CD4-positive, alpha-beta T cell treated with Interleukin-1 beta for 1 hour (primary cell): Measurements from ENCODE around the gene TXNRD2.
"Not testable (repeated sequence)": the region's sequence is repeated elsewhere in the genome, so short reads cannot be mapped to it uniquely, and the experiment has no call there.

Source experiments
- DNase-seq, 2 donors: peaks; one replicate each; pipeline ENCODE4 v3.0.0-alpha.2; 2020 to 2022

Gene TXNRD2

GRCh38 chr22:19919701-19920363 is 21.8 kb downstream of the TXNRD2 start:
- DNase-seq: no peak

DNA sequence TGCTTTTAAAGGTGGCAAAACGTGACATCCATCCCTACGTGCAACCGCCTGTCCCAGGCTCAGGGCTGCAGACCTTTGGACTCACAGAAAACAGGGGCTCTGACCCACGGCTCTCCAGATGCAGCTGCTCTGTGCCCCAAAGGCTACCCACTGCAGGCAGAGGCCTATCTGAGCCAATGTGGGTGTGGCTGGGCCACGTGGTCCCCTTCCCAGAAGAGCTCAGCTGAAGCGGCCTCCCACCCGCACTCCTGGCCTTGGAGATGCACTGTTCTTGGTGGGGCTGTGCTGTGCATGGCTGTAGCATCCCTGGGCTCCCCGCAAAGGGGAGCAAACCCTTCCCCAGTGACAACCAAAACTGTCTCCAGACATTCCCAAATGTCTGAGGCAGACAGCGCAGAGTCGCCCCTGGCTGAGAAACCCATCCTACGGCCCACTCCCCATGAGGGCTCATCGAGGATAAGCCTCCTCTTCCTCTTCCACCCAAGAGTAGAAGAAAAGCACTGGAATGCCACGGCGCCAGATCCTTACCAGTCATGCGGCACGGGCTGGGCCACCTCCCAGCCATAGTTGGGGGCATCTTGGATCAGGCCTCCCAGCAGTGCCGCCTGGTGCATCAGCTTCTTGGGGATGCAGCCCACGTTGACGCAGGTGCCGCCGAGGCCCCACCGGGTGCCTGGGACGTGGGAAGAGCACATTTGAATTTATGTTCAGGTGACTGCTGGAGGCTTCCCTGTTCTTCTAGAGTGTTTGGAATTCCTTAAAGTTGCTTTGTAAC is 23.1 kb downstream of the TXNRD2 start:
- DNase-seq: no peak

GRCh38 chr22:19917389-19918138 is 24.1 kb downstream of the TXNRD2 start:
- no peak for DNase-seq

DNA sequence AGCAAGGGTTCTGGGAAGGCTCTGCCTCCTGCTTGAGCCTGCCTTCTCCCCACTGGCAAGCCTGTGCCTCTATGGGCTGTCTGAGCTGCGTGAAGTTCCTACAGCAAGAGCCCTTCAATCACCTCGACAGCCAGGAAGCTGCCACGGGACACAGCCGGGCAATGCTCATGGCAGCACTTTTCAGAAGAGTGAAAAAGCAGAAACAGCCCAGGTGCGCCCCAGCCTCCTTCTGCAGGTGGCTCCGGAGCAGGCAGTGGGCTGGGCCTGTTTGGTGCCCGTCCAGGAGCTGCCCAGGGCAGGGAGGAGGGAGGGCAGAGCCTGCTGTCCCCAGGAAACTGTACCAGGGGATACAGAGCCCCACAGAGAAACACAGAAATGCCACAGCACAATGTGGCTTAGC is 24.7 kb downstream of the TXNRD2 start:
- no peak for DNase-seq

- DNase-seq: no peak
Measured at GRCh38 chr22:19916006-19916405, 25.6 kb downstream of the TXNRD2 start.

GRCh38 chr22:19915287-19915954 is 26.2 kb downstream of the TXNRD2 start:
- DNase-seq: no peak

DNA sequence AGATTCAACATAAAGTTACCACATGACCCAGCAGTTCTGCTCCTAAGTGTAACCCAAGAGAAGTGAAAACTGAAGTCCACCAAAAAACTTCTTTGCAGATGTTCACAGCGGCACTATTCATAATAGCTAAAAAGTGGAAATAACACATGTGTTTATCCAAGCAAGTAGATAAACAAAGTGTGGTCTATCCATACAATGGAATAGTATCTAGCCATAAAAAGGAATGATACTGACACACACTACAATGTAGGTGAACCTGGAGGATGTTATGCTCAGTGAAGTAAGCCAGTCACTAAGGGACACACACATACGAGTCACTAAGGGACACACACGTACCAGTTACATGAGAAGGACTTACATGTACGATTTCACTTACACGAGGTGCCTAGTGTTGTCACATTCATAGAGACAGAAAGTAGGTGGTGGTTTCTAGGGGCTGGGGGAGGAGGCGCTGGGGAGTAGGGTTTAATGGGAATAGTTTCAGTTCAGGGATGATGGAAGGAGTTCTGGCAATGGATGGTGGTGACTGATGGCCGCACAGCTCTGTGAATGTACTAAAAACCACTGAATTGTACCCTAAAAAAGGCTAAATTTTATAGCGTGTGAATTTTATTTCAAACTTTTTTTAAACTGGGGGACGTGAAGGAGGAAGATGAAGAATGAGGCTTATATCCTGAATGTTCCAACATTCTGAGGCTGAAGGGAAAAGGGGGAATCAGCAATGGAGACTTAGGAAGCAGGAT is 27.2 kb downstream of the TXNRD2 start:
- DNase-seq: no peak

DNA sequence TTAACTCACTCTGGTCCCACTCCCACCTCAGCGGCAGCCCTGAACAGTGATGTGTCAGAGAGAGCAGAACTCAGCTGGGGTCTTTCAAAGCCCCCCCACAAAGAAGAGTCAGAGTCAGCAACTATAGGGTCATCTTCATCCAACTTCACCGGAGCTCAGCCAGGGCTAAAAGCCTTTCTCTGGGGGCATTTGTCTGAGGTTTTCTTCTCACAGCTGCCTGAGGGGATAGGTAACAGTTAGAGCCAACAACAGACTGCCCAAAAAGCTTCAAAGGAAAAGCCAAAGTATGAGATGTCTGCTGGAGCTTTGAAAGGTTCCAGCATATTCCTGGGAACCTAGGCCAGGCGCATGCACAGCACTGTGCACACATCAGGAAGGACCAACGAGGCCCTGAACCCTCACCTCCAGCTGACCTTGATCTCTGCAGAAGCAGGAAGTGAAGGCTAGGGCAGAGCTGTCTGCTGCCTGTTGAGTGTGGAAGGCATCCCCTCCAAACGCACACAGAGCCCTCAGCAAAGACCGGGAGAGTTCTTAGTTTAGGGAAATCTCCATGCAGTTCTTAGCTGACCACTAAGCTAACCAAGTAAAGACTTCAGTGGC is 28.2 kb downstream of the TXNRD2 start:
- DNase-seq: no peak

DNA sequence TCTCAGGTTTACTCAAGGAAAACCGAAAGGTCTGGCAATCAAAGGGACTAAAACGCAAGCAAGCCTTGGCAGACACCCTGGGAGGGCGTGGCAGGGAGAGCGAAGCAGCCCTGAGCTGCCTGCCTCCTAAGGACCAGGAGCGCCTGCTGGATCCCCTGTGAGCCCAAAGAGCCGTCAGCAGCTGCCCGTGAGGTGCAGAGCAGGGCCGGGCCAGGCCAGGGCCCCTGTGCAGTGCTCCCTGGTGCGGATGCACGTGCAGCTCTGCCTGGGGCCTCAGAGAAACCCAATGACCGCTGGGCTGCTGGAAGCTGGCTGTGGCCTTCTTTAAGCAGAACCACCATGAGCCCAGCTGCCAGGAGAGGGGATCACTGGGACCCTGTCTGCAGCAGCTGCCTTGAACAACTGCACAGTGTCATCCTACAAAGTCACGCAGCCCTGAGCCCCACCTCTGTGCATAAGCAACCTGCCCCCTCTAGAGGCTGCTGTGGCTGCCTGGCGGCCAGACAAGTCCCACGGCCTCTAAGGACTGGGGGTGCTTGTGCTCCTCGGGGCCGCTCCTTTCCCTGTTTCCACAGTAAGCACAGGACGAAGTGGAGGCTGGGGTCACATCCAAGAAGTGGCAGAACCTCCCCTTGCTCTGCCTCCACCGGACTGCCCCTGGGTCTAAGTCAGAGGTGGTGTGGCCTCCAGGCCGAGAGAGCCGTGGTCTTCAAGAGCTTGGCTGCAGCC is 29.2 kb downstream of the TXNRD2 start:
- DNase-seq: no peak

- DNase-seq: no peak
Measured at GRCh38 chr22:19911540-19912270, 29.9 kb downstream of the TXNRD2 start.

- DNase-seq: no peak
Measured at GRCh38 chr22:19910180-19910744, 31.4 kb downstream of the TXNRD2 start.

- peak; percentile 77 to 81 for DNase-seq
Measured at GRCh38 chr22:19909350-19910179, 32.1 kb downstream of the TXNRD2 start.

GRCh38 chr22:19907902-19908301 is 33.7 kb downstream of the TXNRD2 start:
- DNase-seq: not testable (repeated sequence)

- not testable (repeated sequence) for DNase-seq
Measured at GRCh38 chr22:19906864-19907263, 34.8 kb downstream of the TXNRD2 start.

DNA sequence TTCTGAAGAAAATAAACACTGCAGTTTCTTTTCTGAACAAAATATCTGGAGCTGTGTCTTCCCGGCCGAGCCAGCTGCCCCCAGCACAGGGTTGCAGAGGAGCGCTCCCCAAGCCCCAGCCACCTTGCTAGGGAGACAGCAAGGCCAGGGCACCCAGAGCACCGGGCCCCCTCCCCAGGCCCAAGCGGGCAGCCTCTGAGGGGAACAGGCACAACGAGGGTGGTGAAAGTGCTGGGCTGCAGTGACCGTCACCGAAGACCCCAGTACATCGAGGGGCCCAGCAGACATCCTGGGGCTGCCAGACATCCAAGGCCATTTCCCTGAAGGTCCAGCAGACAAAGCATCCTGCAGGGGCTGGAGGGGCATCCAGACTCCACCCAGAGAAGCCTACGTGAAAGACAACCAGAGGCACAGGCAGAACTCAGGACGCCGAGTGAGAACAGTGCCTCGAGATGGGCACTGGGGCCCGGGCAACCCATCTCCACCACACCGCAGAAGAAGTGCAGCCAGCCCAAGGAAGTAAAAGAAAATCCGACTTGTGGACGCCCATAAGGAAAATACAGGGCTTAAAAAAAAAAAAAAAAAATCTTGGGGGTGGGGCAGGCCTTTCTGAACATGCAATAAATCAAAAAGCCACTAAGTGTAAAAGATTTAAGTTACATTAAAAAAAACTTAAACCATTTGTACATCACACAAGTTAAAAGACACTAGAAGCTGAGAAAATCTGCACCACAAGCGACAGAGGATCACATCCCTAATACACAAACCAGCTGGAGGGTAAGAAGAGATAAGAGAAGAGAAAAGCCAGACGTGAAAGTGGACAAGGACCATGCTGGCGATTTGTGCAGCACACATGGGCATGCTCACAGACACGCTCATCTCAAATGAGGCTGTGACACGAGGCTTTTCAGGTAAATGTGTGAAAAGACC is 36.0 kb downstream of the TXNRD2 start:
- no peak for DNase-seq

DNA sequence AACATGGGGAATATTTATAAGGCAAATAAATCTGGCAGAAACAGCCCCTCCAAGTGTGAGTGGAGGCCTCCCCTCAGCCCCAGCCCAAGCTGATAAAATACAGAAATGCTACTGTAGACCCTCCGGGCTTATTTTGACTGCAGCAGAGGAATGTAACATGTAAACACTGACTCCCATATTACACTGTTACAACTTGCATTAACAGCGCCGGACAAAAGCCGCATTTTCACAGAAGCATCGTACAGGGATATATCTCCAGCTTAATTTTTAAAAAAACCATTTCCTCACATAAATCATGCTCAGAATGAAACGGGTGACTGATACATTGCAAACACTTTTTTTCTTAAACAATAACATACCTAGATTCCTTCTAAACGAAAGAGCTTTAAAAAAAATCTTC is 36.7 kb downstream of the TXNRD2 start:
- DNase-seq: no peak

DNA sequence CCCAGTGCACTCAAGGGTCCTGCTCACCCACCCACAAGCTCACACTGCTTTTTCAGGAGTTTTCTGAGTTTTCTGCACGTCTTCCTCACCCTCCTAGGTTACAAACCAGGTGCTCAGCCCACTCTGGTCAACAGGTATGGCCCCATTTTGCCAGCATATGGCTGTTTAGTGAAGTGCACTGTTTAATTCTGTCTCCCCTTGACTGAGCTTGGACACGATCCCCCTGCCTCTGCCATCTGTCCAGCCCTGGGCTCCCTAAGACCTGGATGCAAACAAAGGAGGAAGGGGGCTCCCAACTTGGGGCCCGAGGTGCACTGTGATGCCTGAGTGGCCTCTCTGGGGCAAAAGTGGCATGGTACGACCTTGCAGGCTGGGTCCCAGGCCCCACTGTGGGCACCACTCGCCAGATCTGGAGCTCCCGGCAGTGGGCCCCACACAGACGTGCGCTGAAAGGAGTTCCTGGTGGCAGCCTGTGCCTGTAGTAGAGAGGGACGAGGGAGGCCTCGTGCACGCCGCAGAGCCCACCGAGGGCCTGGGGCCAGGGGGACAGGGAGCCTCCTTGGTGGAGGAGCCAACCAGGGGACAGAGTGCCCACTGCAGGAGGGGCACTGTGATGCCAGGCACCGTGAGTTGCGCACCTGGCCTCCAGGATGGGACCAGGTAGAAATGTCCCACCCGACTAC is 37.3 kb downstream of the TXNRD2 start:
- DNase-seq: no peak

DNA sequence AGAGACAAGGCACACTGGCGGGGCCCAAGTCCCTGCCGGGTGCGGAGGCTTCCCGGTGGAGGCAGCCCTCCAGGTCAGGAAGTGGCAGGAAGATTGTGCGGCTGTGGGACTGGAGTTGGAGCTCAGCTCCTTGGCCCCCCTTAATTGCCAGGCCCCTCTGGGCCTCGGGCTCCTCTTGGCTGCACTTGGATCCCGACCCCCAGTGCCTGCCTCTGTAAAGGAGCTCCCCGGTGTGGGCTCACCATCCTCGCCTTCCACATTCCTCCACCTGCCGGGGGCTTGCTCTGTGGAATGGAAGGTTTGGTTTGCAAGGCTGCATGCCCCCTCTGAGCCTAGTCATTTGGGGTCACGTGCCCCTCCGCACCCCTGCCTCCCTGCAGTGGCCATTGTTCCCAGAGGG is 38.1 kb downstream of the TXNRD2 start:
- no peak for DNase-seq
